Endometrium (tissue), 2 donors: Measurements from ENCODE around the gene KIAA0408.
"Not testable (repeated sequence)": the region's sequence is repeated elsewhere in the genome, so short reads cannot be mapped to it uniquely, and the experiment has no call there.

ENCODE experiments used
- FAIRE-seq: peaks from 2 replicates; lab custom pipeline; 2012; peaks lifted over from hg19 to GRCh38; lab: Jason Lieb, UNC
- donor health status: control.
- donor health status: control.

KIAA0408 gene

DNA sequence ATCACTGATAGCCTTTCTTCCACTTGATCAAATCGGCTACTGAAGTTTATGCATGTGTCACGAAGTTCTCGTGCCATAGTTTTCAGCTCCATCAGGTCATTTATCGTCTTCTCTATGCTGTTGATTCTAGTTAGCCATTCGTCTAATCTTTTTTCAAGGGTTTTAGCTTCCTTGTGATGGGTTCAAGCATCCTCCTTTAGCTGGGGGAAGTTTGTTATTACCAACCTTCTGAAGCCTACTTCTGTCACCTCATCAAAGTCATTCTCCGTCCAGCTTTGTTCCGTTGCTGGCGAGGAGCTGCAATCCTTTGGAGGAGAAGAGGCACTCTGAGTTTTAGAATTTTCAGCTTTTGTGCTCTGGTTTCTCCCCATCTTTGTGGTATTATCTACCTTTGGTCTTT, 47.2 kb downstream of the KIAA0408 start:
- not testable (repeated sequence) for FAIRE-seq
